GM18526 (cell line): ENCODE measurements around the gene MUC4.

Source experiments
- POLR2A ChIP-seq: IDR thresholded peaks from 3 replicates; pipeline ENCODE4 v1.6.1; 2011; ENCODE audit not compliant: insufficient read length; ENCODE audit errors: extremely low read depth

MUC4 gene

GRCh38 chr3:195711813-195712534, 99.8 kb downstream of the MUC4 start:
- no peak for TF ChIP-seq POLR2A

GRCh38 chr3:195709676-195710085, 102.0 kb downstream of the MUC4 start:
- TF ChIP-seq POLR2A, result no peak

- TF ChIP-seq POLR2A, result no peak
Observed at GRCh38 chr3:195708626-195709481, 102.9 kb downstream of the MUC4 start.

GRCh38 chr3:195708061-195708460, 103.7 kb downstream of the MUC4 start:
- no peak for TF ChIP-seq POLR2A

GRCh38 chr3:195705081-195705991, 106.4 kb downstream of the MUC4 start:
- TF ChIP-seq POLR2A, result no peak

- TF ChIP-seq POLR2A, result no peak
Observed at GRCh38 chr3:195704433-195704999, 107.2 kb downstream of the MUC4 start.

GRCh38 chr3:195703776-195704175, 108.0 kb downstream of the MUC4 start:
- TF ChIP-seq POLR2A, result no peak

- no peak for TF ChIP-seq POLR2A
Observed at GRCh38 chr3:195701042-195701915, 110.5 kb downstream of the MUC4 start.

GRCh38 chr3:195700319-195700718, 111.4 kb downstream of the MUC4 start:
- no peak for TF ChIP-seq POLR2A

- no peak for TF ChIP-seq POLR2A
Observed at GRCh38 chr3:195699860-195700259, 111.9 kb downstream of the MUC4 start.

- no peak for TF ChIP-seq POLR2A
Observed at GRCh38 chr3:195699388-195699771, 112.3 kb downstream of the MUC4 start.

GRCh38 chr3:195698647-195699387, 112.9 kb downstream of the MUC4 start:
- TF ChIP-seq POLR2A, result no peak

GRCh38 chr3:195698325-195698646, 113.4 kb downstream of the MUC4 start:
- TF ChIP-seq POLR2A, result no peak

- no peak for TF ChIP-seq POLR2A
Observed at GRCh38 chr3:195697582-195698324, 114.0 kb downstream of the MUC4 start.
